GM21423 (cell line): ENCODE results near the gene TAGLN3.
A peak's percentile ranks its signal among the peaks of the same experiment; 100 is the strongest.

ENCODE experiments used
- ATAC-seq: cut with Tn5 transposase; IDR thresholded peaks from one replicate; pipeline ENCODE4 v1.9.1; 2021; ENCODE audit warnings: mild to moderate bottlenecking, moderate library complexity; ENCODE audit not compliant: unreplicated experiment

Gene TAGLN3

GRCh38 chr3:111998636-111999483 lies at the start of gene TAGLN3:
TAGLN3 (plus strand) TSS chr3:111998922; CDS start chr3:111999423, 501 bp downstream.
- ATAC-seq = no peak

GRCh38 chr3:111949712-111950111 lies 49.0 kb upstream of the TAGLN3 start:
- no peak for ATAC-seq

- no peak for ATAC-seq
Observed at GRCh38 chr3:111951032-111951431, 47.7 kb upstream of the TAGLN3 start.

- ATAC-seq = no peak
Observed at GRCh38 chr3:111952086-111952485, 46.6 kb upstream of the TAGLN3 start.

DNA sequence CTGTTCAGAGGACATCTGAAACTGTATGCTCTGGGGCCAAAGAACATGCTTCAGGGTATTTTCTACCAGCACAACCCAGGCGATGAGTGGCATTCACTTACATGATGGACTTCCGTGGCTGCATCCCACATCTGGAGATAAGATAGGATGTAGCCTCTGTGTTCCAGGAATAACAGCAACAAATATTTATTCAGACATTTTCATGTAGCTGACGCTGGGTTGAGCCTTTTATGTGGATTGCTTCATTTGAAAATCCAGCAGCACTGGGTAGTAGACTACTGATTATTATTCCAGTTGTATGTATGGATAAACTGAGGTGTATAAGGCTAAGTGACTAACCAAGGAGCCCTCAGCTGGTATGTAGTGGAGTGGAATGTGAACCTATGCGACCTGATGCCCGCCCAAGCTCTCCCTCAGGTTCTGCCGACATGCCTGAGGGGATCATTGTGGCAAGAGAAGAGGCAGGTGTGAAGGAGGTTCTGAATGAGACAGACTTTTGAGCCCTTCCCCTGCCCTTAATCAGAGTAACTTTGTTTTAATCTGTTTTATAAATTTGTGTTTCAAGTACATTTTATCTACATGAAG lies 45.8 kb upstream of the TAGLN3 start:
- no peak for ATAC-seq

DNA sequence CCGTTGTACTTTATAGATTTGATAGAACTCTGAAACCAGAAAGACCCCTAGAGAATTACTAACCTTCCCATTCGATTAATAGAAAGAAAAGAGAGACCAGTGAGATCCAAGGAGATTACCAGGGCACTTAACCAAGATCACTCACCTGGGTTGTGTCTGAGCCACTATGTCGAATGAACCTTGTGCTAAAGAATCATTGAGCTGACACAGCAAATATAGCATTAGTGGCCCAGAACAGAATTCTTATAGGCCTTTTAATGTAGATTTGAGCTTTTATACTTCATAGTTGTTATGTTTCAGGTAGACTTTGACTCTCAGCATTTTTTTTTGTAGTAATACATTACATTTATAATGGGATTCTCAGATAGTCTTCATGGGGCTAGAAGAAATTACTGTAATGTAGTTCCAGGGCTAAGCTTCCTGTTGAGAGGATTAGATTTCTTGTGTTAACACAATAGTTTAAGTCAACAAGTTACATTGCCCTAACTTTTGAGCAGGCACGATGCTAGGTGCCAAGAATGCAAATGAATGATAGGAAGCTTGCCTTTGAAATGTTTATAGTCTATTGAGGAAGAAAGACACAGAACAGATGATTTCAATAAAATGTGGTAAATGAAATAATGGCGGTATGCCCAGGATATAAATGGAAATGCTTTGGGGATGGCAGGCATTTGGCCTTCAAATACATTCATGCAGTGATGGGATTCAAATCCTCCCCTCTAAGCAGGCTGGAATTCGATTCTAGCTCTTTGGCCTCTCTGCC lies 44.3 kb upstream of the TAGLN3 start:
- ATAC-seq = no peak

DNA sequence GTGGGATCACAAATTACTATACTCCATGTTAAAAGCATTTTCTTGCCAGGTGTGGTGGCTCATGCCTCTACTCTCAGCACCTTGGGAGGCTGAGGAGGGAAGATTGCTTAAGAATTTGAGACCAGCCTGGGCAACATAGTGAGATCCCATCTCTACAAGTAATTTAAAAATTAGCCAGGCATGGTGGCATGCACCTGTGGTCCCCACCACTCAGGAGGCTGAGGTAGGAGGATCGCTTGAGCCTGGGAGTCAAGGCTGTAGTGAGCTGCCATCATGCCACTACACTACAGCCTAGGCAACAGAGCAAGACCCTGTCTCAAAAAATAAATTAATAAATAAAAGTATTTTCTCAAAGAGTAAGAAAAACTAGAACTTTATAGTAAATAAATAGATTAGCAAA lies 42.8 kb upstream of the TAGLN3 start:
- no peak for ATAC-seq

- no peak for ATAC-seq
Observed at GRCh38 chr3:111956449-111956848, 42.3 kb upstream of the TAGLN3 start.

GRCh38 chr3:111956995-111957734 lies 41.6 kb upstream of the TAGLN3 start:
- ATAC-seq = no peak

- no peak for ATAC-seq
Observed at GRCh38 chr3:111961461-111962164, 37.1 kb upstream of the TAGLN3 start.

GRCh38 chr3:111963424-111963823 lies 35.3 kb upstream of the TAGLN3 start:
- ATAC-seq = no peak

DNA sequence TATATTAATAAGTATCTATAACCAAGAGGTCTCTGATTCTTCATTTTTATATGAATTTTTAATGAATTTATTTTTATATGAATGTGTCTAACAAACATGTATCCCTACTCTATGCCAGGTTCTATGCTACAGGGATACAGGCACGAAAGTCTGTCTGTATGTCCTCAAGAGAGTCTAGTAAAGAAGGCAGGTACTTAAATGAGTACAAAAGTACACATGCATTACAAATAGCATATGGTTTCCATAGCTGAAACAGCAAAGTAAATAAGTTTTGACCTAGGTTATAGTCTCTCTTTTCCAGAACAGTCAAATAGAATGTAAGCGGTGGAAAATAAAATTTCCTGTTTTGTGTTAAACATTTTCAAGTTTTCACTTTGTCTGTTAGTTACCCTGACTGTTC lies 33.2 kb upstream of the TAGLN3 start:
- ATAC-seq = no peak

- no peak for ATAC-seq
Observed at GRCh38 chr3:111967068-111967467, 31.7 kb upstream of the TAGLN3 start.

- peak; percentile 91 for ATAC-seq
Observed at GRCh38 chr3:111967651-111968274, 31.0 kb upstream of the TAGLN3 start.

- no peak for ATAC-seq
Observed at GRCh38 chr3:111968319-111969054, 30.2 kb upstream of the TAGLN3 start.

GRCh38 chr3:111970376-111970775 lies 28.3 kb upstream of the TAGLN3 start:
- no peak for ATAC-seq

GRCh38 chr3:111971533-111972130 lies 27.1 kb upstream of the TAGLN3 start:
- ATAC-seq = no peak

DNA sequence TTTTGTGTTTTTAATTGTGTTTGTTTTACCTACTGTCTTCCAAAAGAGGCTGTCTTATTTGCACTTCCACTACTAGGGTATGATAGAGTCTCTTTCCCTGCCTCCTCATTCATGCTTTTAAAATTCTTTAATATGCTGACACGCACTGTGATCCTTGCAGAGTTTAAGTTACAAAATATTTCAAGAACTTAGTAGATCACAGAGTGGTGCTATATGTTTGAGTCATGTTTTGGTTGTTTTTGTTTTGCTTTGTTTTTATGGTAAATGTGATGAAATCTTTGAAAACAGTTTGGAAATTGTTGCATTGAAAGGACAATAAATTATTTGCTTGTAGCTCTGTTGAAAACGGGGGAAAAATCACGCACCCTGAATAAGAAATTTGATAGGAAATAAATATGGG lies 25.8 kb upstream of the TAGLN3 start:
- ATAC-seq = no peak

DNA sequence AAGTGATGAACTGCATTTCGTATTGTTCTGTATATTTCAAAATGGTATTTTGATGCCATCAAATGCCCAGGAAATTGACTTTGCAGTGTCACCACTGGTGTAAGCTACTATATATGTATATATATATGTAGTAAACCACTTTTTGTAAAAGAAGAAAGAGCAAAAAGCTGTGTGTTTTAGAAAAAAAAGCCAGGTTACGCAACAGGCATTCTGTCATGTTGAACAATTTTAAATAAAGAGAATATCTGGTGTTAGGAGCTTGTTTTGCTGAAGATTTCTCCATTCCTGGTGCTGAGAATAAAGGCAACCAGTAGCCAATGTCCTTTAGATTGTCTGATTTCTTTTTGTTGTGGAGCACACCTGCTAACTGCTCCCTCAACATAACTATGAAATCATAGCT lies 23.6 kb upstream of the TAGLN3 start:
- no peak for ATAC-seq
